RKO (cell line): Measurements from ENCODE around the gene ELSPBP1.
"Not testable (repeated sequence)": the region's sequence is repeated elsewhere in the genome, so short reads cannot be mapped to it uniquely, and the experiment has no call there.

ENCODE experiments used
- DNase-seq: peaks from one replicate; pipeline ENCODE4 v3.0.0-alpha.2; 2016; ENCODE audit warnings: low spot score

Gene ELSPBP1

GRCh38 chr19:47994209-47994802 lies at the start of gene ELSPBP1:
TSS of gene ELSPBP1 (plus strand) at chr19:47994632. CDS start at chr19:48008668, 14,036 bp downstream.
- no peak for DNase-seq

DNA sequence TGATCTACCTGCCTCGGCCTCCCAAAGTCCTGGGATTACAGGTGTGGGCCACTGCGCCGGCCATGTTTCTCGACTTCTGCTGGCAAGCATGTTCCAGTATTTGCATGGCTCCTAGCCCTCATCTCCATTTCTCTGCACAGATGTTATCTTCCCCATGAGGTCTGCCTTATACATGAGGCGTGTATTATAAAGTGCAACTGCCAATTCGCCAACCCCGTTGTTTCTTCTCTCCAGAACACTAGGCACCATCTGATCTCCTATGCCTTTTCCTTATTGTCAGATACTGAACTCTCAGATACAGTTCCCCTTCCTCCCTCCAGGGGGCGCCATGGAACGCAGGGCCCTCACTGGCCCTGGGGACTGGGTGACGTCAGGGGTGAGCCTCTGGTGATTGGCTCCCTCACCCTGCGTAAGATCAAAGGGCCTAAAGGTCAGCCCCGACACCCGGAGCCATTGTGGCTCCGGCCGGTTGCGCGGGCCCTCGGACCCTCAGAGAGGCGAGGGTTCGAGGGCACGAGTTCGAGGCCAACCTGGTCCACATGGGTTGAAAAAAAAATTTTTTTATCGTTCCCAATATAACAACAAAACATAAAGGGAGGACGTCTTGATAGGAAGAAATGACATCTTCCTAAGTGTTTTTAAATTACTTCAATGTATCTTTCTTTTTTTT lies 44.4 kb upstream of the ELSPBP1 start:
- not testable (repeated sequence) for DNase-seq

DNA sequence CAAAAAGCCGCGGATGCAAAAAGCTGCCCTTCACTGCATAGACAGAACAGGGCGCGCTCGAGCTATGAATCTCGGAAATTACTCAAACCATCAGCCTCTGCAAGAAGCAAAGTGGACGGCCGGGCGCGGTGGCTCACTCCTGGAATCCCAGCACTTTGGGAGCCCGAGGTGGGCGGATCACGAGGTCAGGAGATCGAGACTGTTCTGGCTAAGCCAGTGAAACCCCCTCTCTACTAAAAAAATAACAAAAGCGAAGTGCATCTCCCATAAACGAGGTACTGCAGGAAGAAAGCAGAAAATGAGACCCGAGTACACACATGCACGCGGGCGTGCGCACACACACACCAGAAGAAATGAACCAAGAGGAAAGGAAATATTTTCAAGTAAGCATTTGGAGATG lies 42.3 kb upstream of the ELSPBP1 start:
- not testable (repeated sequence) for DNase-seq

DNA sequence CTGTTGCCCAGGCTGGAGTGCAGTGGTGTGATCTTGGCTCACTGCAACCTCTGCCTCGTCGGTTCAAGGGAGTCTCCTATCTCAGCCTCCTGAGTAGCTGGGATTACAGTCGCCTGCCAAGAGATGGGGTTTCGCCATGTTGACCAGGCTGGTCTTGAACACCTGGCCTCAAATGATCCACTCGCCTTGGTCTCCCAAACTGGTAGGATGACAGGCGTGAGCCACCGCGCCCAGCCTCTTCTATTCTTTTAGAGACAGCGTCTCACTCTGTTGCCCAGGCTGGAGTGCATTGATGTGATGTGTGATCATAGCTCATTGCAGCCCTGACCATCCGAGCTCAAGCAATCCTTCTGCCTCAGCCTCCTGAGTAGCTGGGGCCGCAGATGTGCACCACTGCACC lies 38.5 kb upstream of the ELSPBP1 start:
- not testable (repeated sequence) for DNase-seq

DNA sequence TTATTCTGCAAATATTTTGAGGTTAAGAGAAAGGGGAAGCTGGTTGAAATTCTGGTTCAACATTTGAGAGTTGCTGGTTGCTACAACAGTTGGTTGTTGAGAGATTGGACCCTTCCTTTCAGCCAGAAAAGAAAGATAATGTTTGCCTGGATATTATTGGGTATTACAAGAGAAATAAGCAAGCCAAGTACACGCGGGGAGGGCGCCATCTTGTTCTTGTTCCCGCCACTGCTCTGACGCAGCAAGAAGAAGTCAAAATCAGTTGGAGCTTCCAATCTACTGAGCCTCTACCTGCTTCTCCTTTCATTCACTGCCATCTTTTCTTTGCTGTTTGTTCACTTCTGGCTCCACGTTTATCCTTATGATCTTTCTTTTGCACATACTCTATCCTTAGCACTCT lies 20.9 kb upstream of the ELSPBP1 start:
- no peak for DNase-seq

DNA sequence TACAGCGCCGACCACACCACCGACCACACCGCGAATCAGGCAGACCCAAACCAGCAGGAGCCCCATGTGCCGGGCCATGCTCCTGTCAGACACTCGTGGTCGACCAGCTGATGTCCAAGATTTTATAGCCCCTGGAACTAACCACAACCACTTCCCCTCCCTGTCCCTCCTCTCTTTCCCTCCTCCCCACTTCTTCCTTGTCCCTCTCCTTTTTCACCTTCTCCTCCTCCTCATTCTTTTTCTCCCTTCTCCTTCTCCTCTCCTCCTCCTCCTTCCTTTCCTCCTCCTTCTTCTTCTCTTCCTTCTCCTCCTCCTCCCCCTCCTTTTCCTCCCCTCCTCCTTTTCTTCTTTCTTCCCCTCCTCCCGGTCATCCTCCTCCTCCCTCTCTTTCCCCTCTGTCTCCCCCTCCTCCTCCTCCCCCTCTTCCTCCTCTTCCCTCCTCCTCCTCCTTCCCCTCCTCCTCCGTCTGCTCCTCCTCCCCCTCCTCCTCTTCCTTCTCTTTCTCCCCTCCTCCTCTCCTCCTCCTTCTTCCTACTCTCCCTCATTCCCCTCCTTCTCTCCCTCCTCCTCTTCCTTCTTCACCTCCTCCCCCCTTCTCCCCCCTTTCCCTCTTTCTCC lies 3.1 kb upstream of the ELSPBP1 start:
- no peak for DNase-seq

GRCh38 chr19:47992070-47992469 lies 2.4 kb upstream of the ELSPBP1 start, which contains the start of gene BSPH1:
TSS of gene BSPH1 (minus strand) at chr19:47992170. CDS start at chr19:47992081, 89 bp downstream.
- DNase-seq, result no peak

DNA sequence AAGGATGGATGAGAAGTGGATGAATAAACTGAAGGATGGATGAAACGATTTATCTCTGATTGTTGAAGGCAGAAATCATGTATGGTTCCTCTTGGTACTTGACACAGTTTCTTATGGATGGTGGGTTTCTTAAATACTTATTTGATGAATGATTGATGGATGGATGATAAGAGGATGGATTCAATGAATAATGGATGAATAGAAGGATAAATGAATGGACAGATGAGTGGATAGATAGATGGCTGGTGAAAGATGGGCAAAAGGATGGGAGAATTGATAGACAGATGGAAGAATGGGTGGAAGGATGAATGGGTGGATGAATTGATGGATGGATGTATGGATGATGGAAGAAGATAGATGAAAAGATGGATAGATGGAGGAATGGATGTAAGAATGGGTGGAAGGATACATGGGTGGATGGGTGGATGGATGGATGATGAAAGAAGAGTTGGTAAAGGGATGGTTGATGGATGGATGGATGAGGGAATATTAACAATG lies 1.8 kb downstream of the ELSPBP1 start:
- no peak for DNase-seq

DNA sequence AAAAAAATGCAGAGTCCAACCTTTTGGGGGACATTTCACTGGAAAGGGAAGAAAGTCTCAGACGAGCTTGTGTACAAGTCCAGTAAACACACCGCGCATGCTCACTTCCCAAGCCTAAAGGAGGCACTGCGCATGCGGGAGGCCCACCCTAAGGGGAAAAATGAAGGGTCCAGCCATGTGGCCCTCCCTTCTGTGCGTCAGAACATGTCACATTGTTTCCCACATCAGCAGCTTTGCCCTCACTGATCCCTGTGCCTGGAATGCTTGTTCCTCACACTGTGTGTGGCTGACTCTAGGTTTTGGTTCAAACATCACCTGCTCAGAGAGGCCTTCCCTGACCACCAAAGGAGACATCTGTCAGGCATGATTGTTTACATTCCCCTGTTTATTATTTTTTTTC lies 4.4 kb downstream of the ELSPBP1 start:
- no peak for DNase-seq

DNA sequence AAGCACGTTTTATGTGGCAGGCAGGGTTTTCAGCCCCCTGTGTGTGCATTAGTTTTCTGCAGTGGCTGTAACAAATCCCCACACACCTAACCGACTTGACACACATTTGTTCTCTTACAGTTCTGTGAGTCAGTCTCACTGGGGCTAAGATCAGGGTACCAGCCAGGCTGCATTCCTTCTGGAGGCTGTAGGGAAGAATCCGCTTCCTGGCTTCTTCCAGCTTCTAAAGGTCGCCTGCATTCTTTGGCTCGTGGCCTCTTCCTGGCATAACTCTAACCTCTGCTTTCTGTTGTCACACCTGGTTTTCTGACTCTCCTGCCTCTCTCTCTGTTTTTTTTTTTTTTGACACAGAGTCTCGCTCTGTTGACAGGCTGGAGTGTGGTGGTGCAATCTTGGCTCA lies 6.4 kb downstream of the ELSPBP1 start:
- DNase-seq, result no peak

GRCh38 chr19:48004236-48004635 lies 9.8 kb downstream of the ELSPBP1 start:
- DNase-seq, result no peak

DNA sequence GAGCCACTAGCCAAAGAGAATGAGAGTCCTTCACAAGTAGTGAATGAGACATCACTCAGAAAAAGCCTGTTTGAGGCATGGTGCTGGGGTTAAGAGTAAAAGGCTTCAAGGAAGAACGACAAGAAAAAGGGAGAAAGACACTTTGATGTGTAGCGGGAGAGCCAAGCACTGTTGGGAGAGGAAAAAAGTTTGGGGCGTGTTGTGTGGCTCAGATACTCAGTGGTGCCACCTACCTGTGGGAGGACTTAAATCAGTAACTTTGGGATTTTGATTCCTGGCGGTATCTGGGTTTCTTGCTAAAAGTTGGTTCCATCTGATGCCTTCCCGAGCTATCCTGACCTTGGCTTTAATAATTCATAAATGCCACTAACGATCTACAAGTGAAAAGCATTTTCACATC lies 12.3 kb downstream of the ELSPBP1 start:
- DNase-seq, result peak; percentile 34

DNA sequence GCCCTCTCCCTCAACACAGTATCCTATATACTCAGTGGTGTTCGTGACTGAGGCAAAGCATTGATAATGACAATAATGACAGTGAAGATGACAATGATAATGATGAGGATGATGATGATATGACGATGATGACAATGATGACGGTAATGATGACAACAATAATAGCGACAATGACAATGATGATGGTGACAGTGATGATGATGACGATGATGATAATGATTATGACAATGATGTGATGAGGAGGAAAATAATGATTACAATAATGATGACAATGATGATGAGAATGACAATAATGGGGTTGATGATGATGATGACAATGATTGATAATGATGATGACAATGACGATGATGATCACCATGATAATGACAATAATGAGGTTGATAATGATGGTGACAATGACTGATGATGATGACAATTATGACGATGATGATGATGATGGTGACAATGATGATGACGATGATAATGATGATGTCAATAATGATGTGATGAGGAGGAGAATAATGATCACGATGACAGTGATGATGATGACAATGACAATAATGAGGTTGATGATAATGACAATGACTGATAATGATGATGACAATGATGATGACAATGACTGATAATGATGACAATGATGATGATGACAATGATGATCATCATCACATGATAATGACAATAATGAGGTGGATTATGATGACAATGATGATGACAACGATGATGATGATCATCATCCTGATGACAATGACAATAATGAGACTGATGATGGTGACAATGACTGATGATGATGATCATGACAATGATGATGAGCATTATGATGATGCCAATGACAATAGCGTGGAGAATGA lies 16.7 kb downstream of the ELSPBP1 start:
- no peak for DNase-seq

GRCh38 chr19:48020686-48021085 lies 26.3 kb downstream of the ELSPBP1 start:
- DNase-seq, result no peak

DNA sequence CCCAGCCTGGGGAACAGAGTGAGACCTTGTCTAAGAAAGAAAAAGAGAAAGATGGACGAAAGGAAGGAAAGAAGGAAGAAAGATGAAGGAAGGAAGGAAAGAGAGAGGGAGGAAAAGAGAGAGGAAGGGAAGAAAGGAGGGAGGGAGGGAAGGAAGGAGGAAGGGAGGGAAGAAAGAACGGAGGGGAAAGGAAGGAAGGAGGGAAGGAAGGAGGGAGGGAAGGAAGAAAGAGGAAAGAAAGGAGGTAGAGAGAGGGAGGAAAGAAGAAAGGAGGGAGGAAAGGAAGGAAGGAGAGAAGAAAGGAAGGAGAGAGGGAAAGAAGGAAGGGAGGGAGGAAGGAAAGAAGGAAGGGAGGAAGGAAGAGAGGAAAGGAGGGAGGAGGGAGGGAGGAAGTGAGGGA lies 28.6 kb downstream of the ELSPBP1 start:
- DNase-seq, result no peak

DNA sequence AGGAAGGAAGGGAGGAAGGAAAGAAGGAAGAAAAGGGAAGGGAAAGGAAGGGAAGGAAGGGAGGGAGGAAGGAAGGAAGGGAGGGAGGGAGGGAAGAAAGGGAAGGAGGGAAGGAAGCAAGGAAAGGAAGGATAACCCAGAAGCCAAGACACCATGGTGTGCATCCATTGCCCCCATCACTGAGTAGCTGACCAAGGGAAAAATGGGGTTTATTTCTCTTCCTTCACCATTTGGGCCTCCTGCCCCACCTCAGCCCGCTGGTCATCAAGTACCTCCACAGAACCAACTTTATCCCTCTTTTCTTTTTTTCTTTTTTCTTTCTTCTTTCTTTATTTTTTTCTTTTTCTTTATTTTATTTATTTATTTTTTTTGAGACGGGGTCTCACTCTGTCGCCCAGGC lies 29.1 kb downstream of the ELSPBP1 start:
- DNase-seq, result no peak

DNA sequence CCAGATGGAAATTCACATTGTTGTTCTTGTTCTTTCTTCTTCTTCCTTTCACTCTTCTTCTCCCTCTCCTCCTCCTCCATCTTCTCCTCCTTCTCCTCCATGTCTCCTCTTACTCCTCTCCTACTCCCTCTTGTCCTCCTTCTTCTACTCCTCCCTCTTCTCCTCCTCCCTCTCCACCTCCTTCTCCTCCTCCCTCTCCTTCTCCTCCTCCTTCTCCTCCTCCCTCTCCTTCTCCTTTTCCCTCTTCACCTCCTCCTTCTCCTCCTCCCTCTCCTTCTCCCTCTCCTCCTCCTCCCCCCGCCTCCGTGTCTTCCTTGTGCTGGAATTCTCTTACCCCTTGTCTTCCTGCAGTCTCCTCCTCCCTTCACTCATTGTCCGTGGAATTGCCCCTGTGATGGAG lies 31.0 kb downstream of the ELSPBP1 start:
- DNase-seq, result no peak

DNA sequence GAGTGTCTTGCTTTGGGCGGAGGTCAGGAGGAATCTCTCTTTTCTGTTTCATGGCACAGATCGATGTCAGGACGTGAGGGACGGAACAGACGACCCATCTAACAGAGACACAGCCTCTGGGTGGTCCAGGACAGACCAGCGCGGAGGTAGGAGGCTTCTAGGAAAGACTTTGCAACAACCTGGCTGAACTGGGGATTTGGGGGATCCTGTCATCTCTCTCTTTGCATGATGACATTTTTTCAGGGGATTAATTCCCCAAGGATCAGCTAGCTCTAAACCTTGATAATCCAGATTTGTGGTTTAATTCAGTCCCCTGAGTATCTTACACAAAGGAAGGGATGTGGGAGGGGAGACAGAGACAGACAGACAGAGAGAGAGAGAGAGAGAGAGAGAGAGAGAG lies 35.0 kb downstream of the ELSPBP1 start:
- DNase-seq, result no peak

DNA sequence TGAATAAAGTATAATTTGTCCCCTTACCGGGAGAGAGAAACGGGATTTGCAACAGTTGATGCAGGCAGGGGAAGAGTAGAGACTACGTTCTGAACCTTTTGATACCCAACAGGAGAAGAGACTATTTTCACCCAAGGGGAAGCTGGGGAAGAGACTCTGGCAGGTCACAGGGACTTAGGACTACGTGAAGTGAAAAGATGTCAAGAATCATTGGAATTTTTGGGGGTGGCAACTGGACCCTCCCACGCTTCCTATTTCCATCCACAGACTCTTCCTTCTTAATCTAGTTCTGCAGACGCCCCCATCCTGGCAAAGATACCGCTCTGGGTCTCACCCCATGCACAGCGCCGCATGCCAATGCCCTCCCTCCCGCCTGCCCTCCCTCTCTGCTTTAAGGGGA lies 35.6 kb downstream of the ELSPBP1 start:
- DNase-seq, result no peak

DNA sequence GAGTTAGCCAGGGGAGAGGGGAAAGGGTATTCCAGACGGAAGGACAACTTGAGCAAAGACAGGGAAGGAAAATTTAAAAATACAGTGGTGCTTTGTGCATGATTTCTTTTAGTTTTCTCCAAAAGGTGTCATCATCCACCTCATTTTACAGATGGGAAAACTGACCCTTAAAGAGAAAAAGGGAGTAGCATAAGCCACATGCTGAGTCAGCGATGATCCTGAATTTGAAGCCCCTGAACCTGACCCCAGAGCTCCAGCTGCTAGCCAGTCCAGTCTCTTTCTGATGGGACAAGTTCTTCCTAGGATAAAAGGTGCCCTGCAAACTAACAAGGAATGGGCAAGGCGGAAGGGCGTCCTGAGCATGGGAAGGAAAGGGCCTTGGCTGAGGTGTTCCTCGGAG lies 39.2 kb downstream of the ELSPBP1 start:
- DNase-seq, result no peak

GRCh38 chr19:48036765-48037164 lies 42.3 kb downstream of the ELSPBP1 start:
- no peak for DNase-seq

DNA sequence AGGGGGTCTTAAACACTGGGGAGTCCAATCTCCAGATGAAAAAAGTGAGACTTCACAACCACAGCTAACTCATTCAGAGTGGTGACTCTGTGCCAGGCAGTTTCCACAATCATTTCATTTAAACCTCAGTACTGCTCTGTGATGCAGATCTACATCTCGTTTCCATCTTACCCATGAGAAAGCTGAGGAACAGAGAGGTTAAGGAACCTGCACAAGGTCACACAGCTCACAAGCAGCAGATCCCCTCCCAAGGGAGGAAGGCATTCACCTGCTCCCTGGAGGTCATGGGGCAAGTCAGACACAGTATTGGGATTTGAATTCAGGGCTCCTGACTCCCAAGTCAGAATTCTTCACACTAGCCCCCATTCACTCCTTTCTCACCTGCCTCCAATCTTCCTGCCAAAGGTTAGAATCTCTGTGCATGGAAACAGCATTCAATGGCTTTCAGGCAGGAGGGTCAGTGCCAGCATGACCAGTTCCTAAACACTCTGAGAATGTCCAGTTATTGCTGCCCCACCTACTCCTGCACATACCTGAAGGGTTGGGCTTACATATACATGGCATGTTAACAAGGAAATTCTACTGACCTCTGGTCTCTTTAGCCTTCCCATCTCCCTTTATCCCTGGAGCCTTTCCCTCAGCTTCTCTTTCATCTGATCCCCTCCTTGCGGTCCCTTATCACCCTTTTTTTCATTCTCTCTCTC lies 47.6 kb downstream of the ELSPBP1 start:
- DNase-seq, result no peak
